ENCODE results near the gene GLI3.

DNA sequence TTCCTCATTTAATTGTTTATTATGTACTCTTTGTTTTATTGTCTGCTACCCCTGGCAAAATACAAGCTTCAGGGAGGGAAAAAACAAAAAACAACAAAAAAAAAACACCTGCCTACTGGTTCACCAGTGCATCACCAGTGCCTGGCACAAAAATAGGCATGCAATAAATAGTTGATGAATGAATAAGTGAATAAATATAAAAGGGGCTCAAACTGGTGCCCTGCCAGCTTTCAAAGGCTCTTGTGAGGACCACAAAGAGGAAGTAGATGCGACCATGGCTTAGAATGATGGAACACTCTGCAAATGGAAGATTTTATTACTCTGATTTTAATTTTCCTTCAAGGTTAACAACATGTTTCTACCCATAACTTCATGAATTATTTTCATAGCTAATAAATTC, 321.1 kb downstream of the GLI3 start:
- TF ChIP-seq, protein P1, sequence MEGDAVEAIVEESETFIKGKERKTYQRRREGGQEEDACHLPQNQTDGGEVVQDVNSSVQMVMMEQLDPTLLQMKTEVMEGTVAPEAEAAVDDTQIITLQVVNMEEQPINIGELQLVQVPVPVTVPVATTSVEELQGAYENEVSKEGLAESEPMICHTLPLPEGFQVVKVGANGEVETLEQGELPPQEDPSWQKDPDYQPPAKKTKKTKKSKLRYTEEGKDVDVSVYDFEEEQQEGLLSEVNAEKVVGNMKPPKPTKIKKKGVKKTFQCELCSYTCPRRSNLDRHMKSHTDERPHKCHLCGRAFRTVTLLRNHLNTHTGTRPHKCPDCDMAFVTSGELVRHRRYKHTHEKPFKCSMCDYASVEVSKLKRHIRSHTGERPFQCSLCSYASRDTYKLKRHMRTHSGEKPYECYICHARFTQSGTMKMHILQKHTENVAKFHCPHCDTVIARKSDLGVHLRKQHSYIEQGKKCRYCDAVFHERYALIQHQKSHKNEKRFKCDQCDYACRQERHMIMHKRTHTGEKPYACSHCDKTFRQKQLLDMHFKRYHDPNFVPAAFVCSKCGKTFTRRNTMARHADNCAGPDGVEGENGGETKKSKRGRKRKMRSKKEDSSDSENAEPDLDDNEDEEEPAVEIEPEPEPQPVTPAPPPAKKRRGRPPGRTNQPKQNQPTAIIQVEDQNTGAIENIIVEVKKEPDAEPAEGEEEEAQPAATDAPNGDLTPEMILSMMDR (IDR thresholded peaks at IDR 0.05) = no peak
- no peak for TF ChIP-seq ZFX (IDR thresholded peaks at IDR 0.05; ENCODE audit: borderline replicate concordance)

All from 22Rv1 (cell line).